Measurements from ENCODE around the gene RTP3.

The RTP3 gene

GRCh38 chr3:46471371-46471914 lies 26.3 kb upstream of the RTP3 start:
- DNase-seq, result no peak
- Mint-ChIP-seq H3K4me3 (no peak overlapping the region), H3K27me3 (ENCODE audit: low read depth, poor library complexity) (peaks cover 21% of the 10 kb centered on the region), H3K36me3 (ENCODE audit: low read depth) (peaks cover 12% of the 10 kb centered on the region), H3K27ac (no peak overlapping the region), H3K9me3 (peaks cover 24% of the 10 kb centered on the region), H3K4me1 (peaks cover 5% of the 10 kb centered on the region)
- no peak for TF ChIP-seq CTCF (IDR thresholded peaks at IDR 0.05)

GRCh38 chr3:46472736-46473135 lies 25.0 kb upstream of the RTP3 start:
- Mint-ChIP-seq H3K4me3 (no peak overlapping the region), H3K27me3 (ENCODE audit: low read depth, poor library complexity) (peaks cover 15% of the 10 kb centered on the region), H3K27ac (no peak overlapping the region), H3K36me3 (ENCODE audit: low read depth) (peaks cover 12% of the 10 kb centered on the region), H3K4me1 (peaks cover 5% of the 10 kb centered on the region), H3K9me3 (peaks cover 24% of the 10 kb centered on the region)
- TF ChIP-seq CTCF (IDR thresholded peaks at IDR 0.05), result no peak
- no peak for DNase-seq

- DNase-seq, result no peak
- Mint-ChIP-seq H3K27me3 (ENCODE audit: low read depth, poor library complexity) (peaks cover 15% of the 10 kb centered on the region), H3K4me3 (no peak overlapping the region), H3K36me3 (ENCODE audit: low read depth) (peaks cover 12% of the 10 kb centered on the region), H3K9me3 (peaks cover 24% of the 10 kb centered on the region), H3K4me1 (peaks cover 7% of the 10 kb centered on the region), H3K27ac (no peak overlapping the region)
- TF ChIP-seq CTCF (IDR thresholded peaks at IDR 0.05), result no peak
These were observed 20.6 kb upstream of the RTP3 start for GRCh38 chr3:46477145-46477544.

- Mint-ChIP-seq H3K4me1 (peaks cover 5% of the 10 kb centered on the region), H3K9me3 (peaks cover 24% of the 10 kb centered on the region), H3K4me3 (no peak overlapping the region), H3K27me3 (ENCODE audit: low read depth, poor library complexity) (peaks cover 14% of the 10 kb centered on the region), H3K27ac (peak overlapping the region; percentile 17), H3K36me3 (ENCODE audit: low read depth) (peaks cover 12% of the 10 kb centered on the region)
- no peak for TF ChIP-seq CTCF (IDR thresholded peaks at IDR 0.05)
- no peak for DNase-seq
These were observed 20.0 kb upstream of the RTP3 start for GRCh38 chr3:46477756-46478155.

- no peak for TF ChIP-seq CTCF (IDR thresholded peaks at IDR 0.05)
- Mint-ChIP-seq H3K9me3 (peaks cover 24% of the 10 kb centered on the region), H3K27me3 (ENCODE audit: low read depth, poor library complexity) (peaks cover 16% of the 10 kb centered on the region), H3K4me3 (no peak overlapping the region), H3K27ac (no peak overlapping the region), H3K36me3 (ENCODE audit: low read depth) (peaks cover 12% of the 10 kb centered on the region), H3K4me1 (peaks cover 8% of the 10 kb centered on the region)
- DNase-seq, result no peak
These were observed 19.4 kb upstream of the RTP3 start for GRCh38 chr3:46478341-46478740.

GRCh38 chr3:46479021-46479420 lies 18.8 kb upstream of the RTP3 start:
- peaks cover 19% of the 10 kb centered on the region for H3K9me3 Mint-ChIP-seq
- H3K27me3 Mint-ChIP-seq (ENCODE audit: low read depth, poor library complexity), result peaks cover 18% of the 10 kb centered on the region
- H3K4me1 Mint-ChIP-seq, result peaks cover 13% of the 10 kb centered on the region
- H3K27ac Mint-ChIP-seq, result no peak overlapping the region
- no peak for TF ChIP-seq CTCF (IDR thresholded peaks at IDR 0.05)
- H3K36me3 Mint-ChIP-seq (ENCODE audit: low read depth), result peaks cover 11% of the 10 kb centered on the region
- H3K4me3 Mint-ChIP-seq, result no peak overlapping the region
- no peak for DNase-seq

All from nephron progenitor cell (in vitro differentiated cells).